NCI-H2227 (cell line): ENCODE results near the gene NXF3.
"Not testable (repeated sequence)": the region's sequence is repeated elsewhere in the genome, so short reads cannot be mapped to it uniquely, and the experiment has no call there.

Source experiments
- DNase-seq: peaks from one replicate; lab custom pipeline; 2025; ENCODE audit not compliant: unreplicated experiment; lab: John Stamatoyannopoulos, UW

The NXF3 gene

DNA sequence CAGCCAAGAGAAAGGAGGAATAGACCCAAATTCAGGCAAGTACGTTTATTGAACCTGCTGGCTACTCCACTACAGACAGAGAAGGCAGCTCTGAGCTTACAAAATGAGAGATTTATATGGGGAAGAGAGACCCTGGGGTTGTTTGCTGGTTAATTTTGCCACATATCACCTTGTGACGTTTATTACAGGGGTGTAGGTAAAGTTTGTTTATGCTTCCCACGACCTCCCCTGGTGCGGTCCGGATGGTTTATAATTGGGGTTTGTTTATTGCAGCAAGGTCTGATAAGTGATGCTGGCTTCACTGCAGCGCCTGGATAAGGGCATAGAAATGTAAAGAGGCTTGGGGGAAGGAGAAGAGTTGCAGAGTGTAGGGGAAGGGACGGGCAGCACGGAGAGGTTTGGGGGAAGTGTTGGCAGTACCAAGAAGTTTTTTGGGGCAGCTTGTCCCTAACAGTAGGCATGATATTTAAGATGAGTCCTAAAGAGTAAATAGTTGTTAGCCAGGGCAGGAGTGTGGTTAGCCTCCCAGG is 41.6 kb downstream of the NXF3 start:
- no peak for DNase-seq

DNA sequence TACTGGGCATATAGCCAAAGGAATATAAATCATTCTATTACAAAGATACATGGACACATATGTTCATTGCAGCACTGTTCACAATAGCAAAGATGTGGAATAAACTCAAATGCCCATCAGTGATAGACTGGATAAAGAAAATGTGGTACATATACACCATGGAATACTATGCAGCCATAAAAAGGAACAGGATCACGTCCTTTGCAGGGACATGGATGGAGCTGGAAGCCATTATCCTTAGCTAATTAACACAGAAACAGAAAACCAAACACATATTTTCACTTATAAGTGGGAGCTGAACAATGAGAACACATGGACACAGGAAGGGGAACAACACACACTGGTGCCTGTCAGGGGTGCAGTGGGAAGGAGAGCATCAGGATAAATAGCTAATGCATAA is 59.6 kb downstream of the NXF3 start:
- not testable (repeated sequence) for DNase-seq
